Stomach (tissue), 9 donors: ENCODE data around the gene NSD1. TPM values are rescaled to one million over a fixed set of nuclear protein-coding genes. Genes with fewer than 3 reads are reported as not detected.

Experiments used
- DNase-seq, 2 donors: peaks; one replicate each; pipeline versions ENCODE4 v3.0.0 to v3.0.0-alpha.2; 2013 to 2019
- H3K27ac ChIP-seq, 5 donors: fragments of 200-600 bp in 4 of 5; sonication (generic) in 4 of 5; one replicate each; pipeline ENCODE4 v1.5.1; 2013 to 2019; ENCODE audit warnings: mild to moderate bottlenecking in 1 of 5, moderate library complexity in 1 of 5
- H3K27me3 ChIP-seq, 3 donors: fragments of 200-600 bp; sonication (generic); one replicate each; pipeline ENCODE4 v1.5.1; 2017 to 2019; ENCODE audit warnings: mixed run types in 1 of 3
- H3K36me3 ChIP-seq, 4 donors: fragments of 200-600 bp; sonication (generic); 1 replicate in 3 of 4; 2 replicates in 1 of 4; pipeline ENCODE4 v1.5.1; 2016 to 2019
- H3K4me1 ChIP-seq, 4 donors: fragments of 200-600 bp; sonication (generic); one replicate each; pipeline ENCODE4 v1.5.1; 2016 to 2019
- H3K4me3 ChIP-seq, 4 donors: fragments of 200-600 bp; sonication (generic) in 3 of 4; one replicate each; pipeline ENCODE4 v1.5.1; 2016 to 2019; ENCODE audit warnings: mild to moderate bottlenecking in 1 of 4
- H3K9me3 ChIP-seq, 4 donors: fragments of 200-600 bp; sonication (generic); one replicate each; pipeline ENCODE4 v1.5.1; 2016 to 2019
- EP300 ChIP-seq: sonication (generic); formaldehyde crosslinking; IDR thresholded peaks from one replicate; pipeline ENCODE4 v1.6.1; 2017; ENCODE audit warnings: antibody characterized with exemption
- POLR2A ChIP-seq, 4 donors: fragments of 450-650 bp; IDR thresholded peaks; one replicate each; pipeline ENCODE4 v1.6.1; 2016; ENCODE audit warnings: antibody characterized with exemption in 4 of 4, control low read depth in 2 of 4, mild to moderate bottlenecking in 1 of 4, moderate library complexity in 1 of 4
- POLR2AphosphoS5 ChIP-seq, 3 donors: sonication (generic); formaldehyde crosslinking; IDR thresholded peaks; one replicate each; pipeline ENCODE4 v1.6.1; 2016; ENCODE audit warnings: antibody characterized with exemption in 3 of 3
- WGBS, 5 donors: extraction: QIAGEN DNeasy Blood & Tissue Kit in 3 of 5; methylation state at CpG; one replicate each; pipeline versions ENCODE4 v1.1.5 to v1.1.7; 2013 to 2018; 5-methylcytosine and 5-hydroxymethylcytosine counted together
- intact Hi-C: fragments of 100-400 bp; cut with DNase I; formaldehyde crosslinking; loops from one replicate; pipeline ENCODE4 v1.15.1; 2023; ENCODE audit warnings: low total_unique reads
- polyA plus RNA-seq, 3 donors: library from polyadenylated mRNA; stranded (reverse); fragments of 200-250 nt; gene quantifications; one replicate each; pipeline ENCODE4 v1.2.3, GENCODE V29; 2013
- total RNA-seq, 5 donors: library from RNA; depleted of rRNA; stranded (reverse); fragments of >200 nt; gene quantifications; one replicate each; pipeline versions ENCODE4 v1.1.0 to v1.2.3, GENCODE V29; 2014 to 2016
- TF ChIP-seq, protein P1 (sequence below), 7 experiments: fragments of 450-650 bp in 4 of 7; fragments of 200-600 bp in 3 of 7; sonication (generic) in 3 of 7; IDR thresholded peaks; one replicate each; pipeline ENCODE4 v1.5.1; 2016 to 2019; ENCODE audit warnings: antibody characterized with exemption in 7 of 7, control low read depth in 2 of 7, mild to moderate bottlenecking in 1 of 7
- donor health status: healthy with polysubstance abuse.
- donor health status: Bipolar disorder and iron deficiency.
- donor health status: healthy.

Gene NSD1
- total and polyA plus RNA-seq, 8 donors, result 5.1 to 69.9 (median 23.5) TPM

DNA sequence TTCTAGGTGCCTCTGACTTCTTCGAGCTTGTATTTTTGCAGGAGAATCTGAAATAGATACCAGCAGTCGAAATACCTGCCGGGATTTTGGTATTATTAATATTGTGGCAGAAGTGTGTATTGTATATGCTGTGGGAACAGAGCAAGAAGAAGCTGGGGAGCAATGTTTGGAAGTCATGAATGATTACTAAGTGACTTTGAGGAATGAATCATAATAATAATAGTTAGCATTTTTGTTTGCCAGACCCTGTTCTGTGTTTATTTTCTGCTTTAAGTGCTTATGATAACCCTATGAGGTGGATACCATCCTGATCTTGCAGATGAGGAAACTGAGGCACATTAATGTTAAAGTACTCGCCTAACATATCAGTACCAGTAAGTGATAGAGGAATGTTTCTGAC, 137.5 kb downstream of the NSD1 start:
- Histone ChIP-seq H3K36me3 (peaks cover 47 to 96% (median 91%) of the 10 kb centered on the region in 4 donors), H3K4me1 (peaks cover 0 to 32% (median 2%) of the 10 kb centered on the region in 4 donors), H3K27ac (no peak overlapping the region), H3K4me3 (no peak overlapping the region), H3K9me3 (no peaks in the 10 kb centered on the region), H3K27me3 (no peaks in the 10 kb centered on the region)
- DNase-seq, result no peak
- WGBS, 5 donors, result 69 to 84% (median 80%) methylated on average over 4 of the region's 4 CpGs
- intact Hi-C loops, result no loop called here
- TF ChIP-seq POLR2AphosphoS5 (IDR thresholded peaks at IDR 0.05) (no peak), EP300 (no peak), POLR2A (IDR thresholded peaks at IDR 0.05) (no peak)
- TF ChIP-seq, protein P1, sequence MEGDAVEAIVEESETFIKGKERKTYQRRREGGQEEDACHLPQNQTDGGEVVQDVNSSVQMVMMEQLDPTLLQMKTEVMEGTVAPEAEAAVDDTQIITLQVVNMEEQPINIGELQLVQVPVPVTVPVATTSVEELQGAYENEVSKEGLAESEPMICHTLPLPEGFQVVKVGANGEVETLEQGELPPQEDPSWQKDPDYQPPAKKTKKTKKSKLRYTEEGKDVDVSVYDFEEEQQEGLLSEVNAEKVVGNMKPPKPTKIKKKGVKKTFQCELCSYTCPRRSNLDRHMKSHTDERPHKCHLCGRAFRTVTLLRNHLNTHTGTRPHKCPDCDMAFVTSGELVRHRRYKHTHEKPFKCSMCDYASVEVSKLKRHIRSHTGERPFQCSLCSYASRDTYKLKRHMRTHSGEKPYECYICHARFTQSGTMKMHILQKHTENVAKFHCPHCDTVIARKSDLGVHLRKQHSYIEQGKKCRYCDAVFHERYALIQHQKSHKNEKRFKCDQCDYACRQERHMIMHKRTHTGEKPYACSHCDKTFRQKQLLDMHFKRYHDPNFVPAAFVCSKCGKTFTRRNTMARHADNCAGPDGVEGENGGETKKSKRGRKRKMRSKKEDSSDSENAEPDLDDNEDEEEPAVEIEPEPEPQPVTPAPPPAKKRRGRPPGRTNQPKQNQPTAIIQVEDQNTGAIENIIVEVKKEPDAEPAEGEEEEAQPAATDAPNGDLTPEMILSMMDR (IDR thresholded peaks at IDR 0.05), result no peak

GRCh38 chr5:177275883-177276282, 142.3 kb downstream of the NSD1 start:
- no peak for DNase-seq
- Histone ChIP-seq H3K36me3 (peaks cover 23 to 92% (median 87%) of the 10 kb centered on the region in 4 donors), H3K27ac (no peak overlapping the region), H3K4me3 (no peak overlapping the region), H3K9me3 (no peaks in the 10 kb centered on the region), H3K4me1 (peaks cover 0 to 17% (median 0%) of the 10 kb centered on the region in 4 donors), H3K27me3 (no peaks in the 10 kb centered on the region)
- TF ChIP-seq EP300 (no peak), POLR2A (IDR thresholded peaks at IDR 0.05) (no peak)
- intact Hi-C loops, result no loop called here
- 80 to 98% (median 92%) methylated on average over 6 of the region's 6 CpGs for WGBS, 5 donors

- Histone ChIP-seq H3K4me3 (no peak overlapping the region), H3K9me3 (no peaks in the 10 kb centered on the region), H3K4me1 (peaks cover 0 to 8% (median 0%) of the 10 kb centered on the region in 4 donors), H3K27me3 (no peaks in the 10 kb centered on the region), H3K27ac (no peak overlapping the region), H3K36me3 (peaks cover 33 to 92% (median 87%) of the 10 kb centered on the region in 4 donors)
- intact Hi-C loops, result no loop called here
- no peak for DNase-seq
- WGBS, 5 donors, result 47 to 67% (median 56%) methylated on average over 1 of the region's 1 CpG
- TF ChIP-seq, protein P1 (IDR thresholded peaks at IDR 0.05), result no peak
- TF ChIP-seq POLR2AphosphoS5 (IDR thresholded peaks at IDR 0.05) (no peak), EP300 (no peak), POLR2A (IDR thresholded peaks at IDR 0.05) (no peak)
These were observed 143.3 kb downstream of the NSD1 start for GRCh38 chr5:177276886-177277285.

- TF ChIP-seq, protein P1 (IDR thresholded peaks at IDR 0.05), result no peak
- TF ChIP-seq EP300 (no peak), POLR2A (IDR thresholded peaks at IDR 0.05) (no peak), POLR2AphosphoS5 (IDR thresholded peaks at IDR 0.05) (no peak)
- intact Hi-C loops, result no loop called here
- Histone ChIP-seq H3K4me1 (no peaks in the 10 kb centered on the region), H3K9me3 (no peaks in the 10 kb centered on the region), H3K36me3 (peaks cover 47 to 100% (median 100%) of the 10 kb centered on the region in 4 donors), H3K27me3 (no peaks in the 10 kb centered on the region), H3K4me3 (no peak overlapping the region), H3K27ac (no peak overlapping the region)
- WGBS, 5 donors, result 79 to 88% (median 86%) methylated on average over 2 of the region's 2 CpGs
- no peak for DNase-seq
These were observed 154.6 kb downstream of the NSD1 start for GRCh38 chr5:177288191-177288590.

- Histone ChIP-seq H3K4me3 (no peak overlapping the region), H3K4me1 (peaks cover 0 to 11% (median 4%) of the 10 kb centered on the region in 4 donors), H3K27me3 (no peaks in the 10 kb centered on the region), H3K27ac (no peak overlapping the region), H3K9me3 (no peaks in the 10 kb centered on the region), H3K36me3 (peaks cover 50 to 100% (median 100%) of the 10 kb centered on the region in 4 donors)
- TF ChIP-seq, protein P1 (IDR thresholded peaks at IDR 0.05), result no peak
- TF ChIP-seq EP300 (no peak), POLR2A (IDR thresholded peaks at IDR 0.05) (no peak), POLR2AphosphoS5 (IDR thresholded peaks at IDR 0.05) (no peak)
- WGBS, 5 donors, result 93 to 96% (median 94%) methylated on average over 12 of the region's 12 CpGs
- intact Hi-C loops, result loop anchor here (10.0 kb wide), 1 partner anchor 166 kb away; no protein-coding TSS in a partner anchor
- DNase-seq, result no peak
These were observed 157.4 kb downstream of the NSD1 start for GRCh38 chr5:177290816-177291596.
